Sigmoid colon (tissue), 4 donors: ENCODE data around the gene AQP1.

Experiments used
- EP300 ChIP-seq, 4 donors: sonication (generic); formaldehyde crosslinking; IDR thresholded peaks; one replicate each; pipeline ENCODE4 v1.6.1; 2017; ENCODE audit warnings: antibody characterized with exemption in 4 of 4
- POLR2AphosphoS5 ChIP-seq, 4 donors: sonication (generic); formaldehyde crosslinking; IDR thresholded peaks; one replicate each; pipeline ENCODE4 v1.6.1; 2017; ENCODE audit warnings: antibody characterized with exemption in 4 of 4
- TF ChIP-seq, protein P1 (sequence below), 4 experiments: fragments of 450-650 bp in 3 of 4; fragments of 200-600 bp in 1 of 4; IDR thresholded peaks; one replicate each; pipeline ENCODE4 v1.5.1; 2016 to 2019; ENCODE audit warnings: antibody characterized with exemption in 4 of 4, mild to moderate bottlenecking in 3 of 4, moderate library complexity in 2 of 4

- TF ChIP-seq, protein P1, sequence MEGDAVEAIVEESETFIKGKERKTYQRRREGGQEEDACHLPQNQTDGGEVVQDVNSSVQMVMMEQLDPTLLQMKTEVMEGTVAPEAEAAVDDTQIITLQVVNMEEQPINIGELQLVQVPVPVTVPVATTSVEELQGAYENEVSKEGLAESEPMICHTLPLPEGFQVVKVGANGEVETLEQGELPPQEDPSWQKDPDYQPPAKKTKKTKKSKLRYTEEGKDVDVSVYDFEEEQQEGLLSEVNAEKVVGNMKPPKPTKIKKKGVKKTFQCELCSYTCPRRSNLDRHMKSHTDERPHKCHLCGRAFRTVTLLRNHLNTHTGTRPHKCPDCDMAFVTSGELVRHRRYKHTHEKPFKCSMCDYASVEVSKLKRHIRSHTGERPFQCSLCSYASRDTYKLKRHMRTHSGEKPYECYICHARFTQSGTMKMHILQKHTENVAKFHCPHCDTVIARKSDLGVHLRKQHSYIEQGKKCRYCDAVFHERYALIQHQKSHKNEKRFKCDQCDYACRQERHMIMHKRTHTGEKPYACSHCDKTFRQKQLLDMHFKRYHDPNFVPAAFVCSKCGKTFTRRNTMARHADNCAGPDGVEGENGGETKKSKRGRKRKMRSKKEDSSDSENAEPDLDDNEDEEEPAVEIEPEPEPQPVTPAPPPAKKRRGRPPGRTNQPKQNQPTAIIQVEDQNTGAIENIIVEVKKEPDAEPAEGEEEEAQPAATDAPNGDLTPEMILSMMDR (IDR thresholded peaks at IDR 0.05): no peak
- TF ChIP-seq POLR2AphosphoS5 (IDR thresholded peaks at IDR 0.05): no peak
- TF ChIP-seq EP300 (IDR thresholded peaks at IDR 0.05): no peak
Measured at GRCh38 chr7:30881448-30881847, 30.2 kb upstream of the AQP1 start.
